HG03064 (cell line): ENCODE data around the gene TRIM43B.
A peak's percentile ranks its signal among the peaks of the same experiment; 100 is the strongest.
"Not testable (repeated sequence)": the region's sequence is repeated elsewhere in the genome, so short reads cannot be mapped to it uniquely, and the experiment has no call there.

Source experiments
- ATAC-seq: cut with Tn5 transposase; IDR thresholded peaks from one replicate; pipeline ENCODE4 v1.9.1; 2021; ENCODE audit warnings: low read depth; ENCODE audit not compliant: unreplicated experiment

Gene TRIM43B

DNA sequence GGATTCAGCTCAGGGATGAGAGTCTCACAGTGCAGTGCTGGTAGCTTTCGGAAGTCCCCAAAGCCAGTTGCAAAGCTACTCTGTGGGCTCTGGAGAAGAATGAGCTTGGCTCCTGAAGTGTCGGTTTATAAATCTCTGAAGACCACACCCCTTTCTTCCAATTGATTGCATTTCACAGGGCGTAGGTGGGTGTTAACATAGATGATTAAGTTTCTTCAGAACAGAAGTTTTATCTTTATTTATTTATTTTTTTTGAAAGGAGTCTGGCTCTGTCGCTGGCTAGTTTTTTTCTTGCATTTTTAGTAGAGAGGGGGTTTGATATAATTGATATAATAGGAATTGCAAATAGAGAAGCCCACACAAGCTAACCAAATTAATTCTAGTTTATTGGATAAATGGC, at the start of gene TRIM43B:
TSS of gene TRIM43B (minus strand) at position 101 of the 400 bp plus-strand sequence. CDS start 2,040 bp downstream, outside the sequence.
- ATAC-seq, result not testable (repeated sequence)

DNA sequence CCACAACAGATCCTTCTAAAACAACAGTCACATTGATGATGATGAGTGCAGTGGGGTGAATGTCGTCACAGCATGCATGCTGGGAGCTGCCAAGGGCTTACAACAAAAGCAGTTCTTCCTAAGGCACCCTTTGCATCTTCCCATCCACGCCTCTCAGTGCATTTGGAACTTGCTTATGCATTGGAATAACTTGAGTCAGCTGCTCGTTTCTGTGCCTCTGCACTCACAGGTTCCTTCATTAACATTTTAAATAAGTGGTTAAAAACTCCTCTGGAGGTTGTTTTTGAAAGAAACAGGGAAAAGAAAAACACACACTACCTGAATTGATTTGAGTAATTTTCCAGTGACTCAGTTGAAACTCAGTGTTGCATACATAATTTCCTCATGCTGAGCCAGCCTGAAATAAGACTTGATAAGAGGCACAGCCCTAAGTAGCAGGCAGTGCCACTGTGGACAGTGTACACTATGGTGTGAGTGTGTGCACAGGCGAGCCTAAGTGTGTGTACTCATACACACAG, 46.8 kb upstream of the TRIM43B start:
- no peak for ATAC-seq

GRCh38 chr2:95530734-95531133, 46.2 kb upstream of the TRIM43B start:
- peak; percentile 58 for ATAC-seq

DNA sequence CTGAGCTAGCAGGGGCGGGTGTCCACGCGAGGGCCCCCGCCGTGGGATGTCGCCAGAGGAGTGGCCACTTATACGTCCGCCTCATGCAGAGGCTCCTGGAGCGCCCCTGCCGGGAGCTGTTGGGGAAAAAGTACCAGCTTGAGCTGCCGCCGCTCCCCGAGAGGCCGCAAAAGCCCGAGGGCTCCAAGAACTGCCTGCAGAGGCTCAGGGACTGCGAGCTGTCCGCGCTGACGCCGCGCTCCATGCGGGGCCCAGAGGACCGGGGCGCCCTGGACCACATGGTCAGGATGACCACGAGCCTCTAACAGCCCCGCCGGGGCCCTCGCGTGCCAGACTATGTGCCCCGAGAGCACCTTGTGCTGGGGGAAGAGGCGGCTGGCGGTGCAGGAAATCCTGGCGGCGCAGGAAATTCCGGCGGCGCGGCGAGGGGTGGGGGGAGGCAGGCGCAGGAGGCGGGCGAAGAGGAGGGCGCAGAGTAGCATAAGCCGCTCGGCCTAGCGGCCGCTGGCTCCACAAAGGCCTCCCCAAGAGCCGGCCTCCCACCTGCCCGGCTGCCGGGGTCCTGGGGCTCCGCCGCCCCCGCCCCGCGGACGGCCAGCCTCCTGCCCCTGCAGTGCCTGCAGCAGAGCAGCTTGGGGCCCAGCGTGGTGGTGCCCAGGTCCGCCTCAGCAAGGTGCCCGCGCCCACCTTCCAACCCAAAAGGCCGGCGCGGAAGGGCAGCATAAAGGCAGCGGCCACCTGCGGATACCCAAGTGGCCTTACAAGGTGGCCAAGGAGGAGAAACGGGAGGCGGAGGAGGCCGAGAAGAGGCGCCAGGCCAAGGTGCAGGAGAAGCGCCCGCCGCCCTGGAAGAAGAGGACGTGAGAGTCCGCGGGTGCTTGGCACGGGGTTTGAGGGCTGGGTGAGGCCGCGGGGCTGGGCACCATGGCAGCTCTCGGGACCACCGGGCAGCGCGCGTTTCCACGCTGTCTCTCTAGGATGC, 42.1 kb upstream of the TRIM43B start:
- ATAC-seq, result peak; percentile 65

DNA sequence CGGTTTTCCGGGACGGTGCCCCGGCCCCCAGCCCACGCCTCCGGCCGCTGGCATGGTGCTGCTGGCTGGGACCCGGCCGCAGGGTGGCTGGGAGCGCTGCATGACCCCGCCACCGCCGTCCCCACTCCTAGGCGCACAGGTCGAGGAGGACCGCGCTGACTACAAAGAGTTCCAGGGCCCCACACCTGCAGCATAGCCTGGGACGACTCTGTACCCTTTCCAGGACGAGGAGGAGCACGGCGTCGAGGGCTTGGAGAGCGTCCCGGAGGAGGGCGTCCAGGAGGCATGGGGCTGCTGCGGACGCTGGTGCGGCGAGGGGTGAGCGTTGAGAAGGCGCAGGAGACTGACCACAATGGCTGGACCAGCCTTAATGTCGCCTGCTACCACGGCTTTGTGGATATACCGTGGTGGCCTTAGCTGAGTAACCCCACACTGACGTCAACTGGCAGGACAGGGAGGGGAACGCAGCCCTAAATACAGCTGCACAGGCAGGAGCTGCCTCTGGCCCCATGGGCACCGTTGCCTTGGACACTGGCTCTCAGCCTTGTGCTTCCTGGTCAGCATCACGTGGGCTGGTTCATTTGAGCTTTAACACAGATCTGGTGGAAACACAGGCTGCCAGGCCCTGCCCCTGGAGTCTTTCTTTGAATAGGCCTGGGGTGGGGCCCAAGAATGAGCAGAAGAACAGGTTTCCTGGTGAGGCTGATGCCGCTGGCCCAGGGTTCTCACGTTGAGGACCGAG, 40.9 kb upstream of the TRIM43B start:
- ATAC-seq, result no peak

- ATAC-seq, result no peak
Measured at GRCh38 chr2:95524195-95524594, 39.6 kb upstream of the TRIM43B start.

DNA sequence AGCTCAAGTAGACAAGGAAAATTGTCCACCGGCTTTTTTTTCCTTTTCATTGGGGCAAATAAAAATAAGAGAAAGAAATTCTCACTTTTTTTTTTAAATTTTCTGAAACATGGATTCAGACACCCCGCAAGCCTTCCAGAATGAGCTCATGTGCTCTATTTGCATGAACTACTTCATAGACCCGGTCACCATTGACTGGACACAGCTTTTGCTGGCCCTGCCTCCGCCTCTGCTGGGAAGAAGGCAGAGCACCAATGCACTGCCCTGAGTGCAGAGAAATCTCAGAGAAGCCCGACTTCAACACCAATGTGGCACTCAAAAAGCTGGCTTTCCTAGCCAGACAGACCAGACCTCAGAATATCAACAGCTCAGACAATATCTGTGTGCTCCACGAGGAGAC, 30.2 kb upstream of the TRIM43B start:
- no peak for ATAC-seq

DNA sequence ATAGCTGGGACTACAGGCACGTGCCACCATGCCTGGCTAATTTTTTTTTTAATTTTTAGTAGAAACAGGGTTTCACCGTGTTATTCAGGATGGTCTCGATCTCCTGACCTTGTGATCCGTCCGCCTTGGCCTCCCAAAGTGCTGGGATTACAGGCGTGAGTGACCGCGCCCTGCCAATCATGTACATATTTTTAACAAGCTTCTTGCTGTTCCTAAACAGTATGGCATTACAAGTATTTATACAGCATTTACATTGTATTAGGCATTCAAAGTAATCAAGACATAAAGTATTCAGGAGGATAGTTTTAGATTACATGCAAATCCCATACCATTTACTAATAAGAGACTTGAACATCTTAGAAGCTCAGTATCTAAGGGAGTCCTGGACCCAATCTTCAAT, 29.7 kb upstream of the TRIM43B start:
- ATAC-seq, result not testable (repeated sequence)

DNA sequence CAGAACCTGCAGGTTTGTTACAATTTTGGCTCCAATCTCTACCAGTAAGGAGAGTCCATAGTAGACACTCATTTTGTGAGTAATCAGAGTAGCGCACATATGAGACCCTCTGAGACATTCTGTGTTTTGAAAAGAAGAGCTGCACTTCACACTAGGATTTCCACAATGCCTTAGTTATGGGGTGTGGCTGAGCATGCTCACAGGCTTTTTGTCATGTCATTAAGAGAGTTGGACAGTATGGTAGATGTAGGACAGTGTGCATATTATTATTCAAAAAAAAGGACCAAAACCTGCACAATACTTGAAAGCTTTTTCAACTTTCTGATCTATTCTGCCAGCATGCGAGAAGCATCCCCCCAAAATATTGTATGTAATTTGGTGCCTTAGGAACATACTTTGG, 24.9 kb upstream of the TRIM43B start:
- no peak for ATAC-seq

- no peak for ATAC-seq
Measured at GRCh38 chr2:95505222-95505621, 20.7 kb upstream of the TRIM43B start.

- ATAC-seq, result no peak
Measured at GRCh38 chr2:95500854-95501253, 16.3 kb upstream of the TRIM43B start.

DNA sequence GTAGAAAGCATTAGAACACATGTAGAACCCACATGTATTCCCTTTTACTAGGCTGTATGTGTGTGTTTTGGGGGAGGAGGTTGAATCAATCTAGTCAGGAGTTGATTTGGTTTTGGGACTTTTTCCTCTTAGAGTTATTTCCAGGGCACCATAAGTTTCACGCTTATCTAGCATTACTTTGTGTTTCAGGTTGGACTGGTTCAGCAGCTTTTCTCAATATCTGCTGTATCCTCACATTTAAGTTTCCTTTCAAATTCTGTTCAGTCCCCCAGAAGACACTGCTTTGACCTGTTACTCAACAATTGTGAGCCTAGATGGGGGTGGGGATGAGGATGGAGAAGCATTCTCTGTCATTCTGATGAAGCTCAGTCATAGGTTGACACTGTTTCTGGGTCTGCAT, 7.5 kb upstream of the TRIM43B start:
- not testable (repeated sequence) for ATAC-seq

DNA sequence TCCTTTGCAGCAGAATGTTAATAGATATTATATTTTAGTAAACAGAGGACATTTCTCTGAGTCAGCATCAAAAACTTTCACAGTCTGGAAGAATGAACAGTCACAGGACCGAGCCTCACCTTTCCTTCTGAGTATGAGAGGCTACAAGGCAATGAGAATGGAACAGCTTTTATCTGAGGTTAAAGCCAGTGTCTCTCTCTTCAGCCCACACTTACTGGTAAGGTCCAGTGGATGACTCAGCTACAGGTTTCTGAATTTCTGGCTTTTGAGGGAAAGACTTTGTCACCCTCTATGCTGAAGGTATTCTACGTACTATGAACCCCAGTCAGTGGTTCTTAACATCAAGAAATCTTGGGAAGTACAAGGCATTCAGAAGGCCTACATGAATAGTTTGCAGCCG, 9.5 kb downstream of the TRIM43B start:
- ATAC-seq, result not testable (repeated sequence)

DNA sequence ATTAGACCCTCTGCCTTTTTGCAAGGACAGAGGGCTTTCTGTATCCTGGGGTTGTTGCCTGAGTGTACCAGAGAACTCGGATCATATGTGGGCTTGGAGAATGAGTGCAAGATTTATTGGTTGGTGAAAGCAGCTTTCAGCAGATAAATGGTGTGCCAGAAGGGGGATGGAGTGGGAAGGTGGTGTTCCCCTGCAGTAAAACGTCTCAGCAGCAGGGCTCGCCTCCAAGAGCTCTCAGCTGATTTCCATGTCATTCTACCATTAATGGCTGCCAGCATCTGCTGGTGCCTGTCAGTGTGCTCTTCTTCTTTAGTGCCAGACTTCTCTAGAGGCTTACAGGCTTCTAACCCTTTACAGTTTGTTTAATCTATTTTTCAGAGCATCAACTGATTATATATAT, 16.6 kb downstream of the TRIM43B start:
- ATAC-seq, result not testable (repeated sequence)

GRCh38 chr2:95466572-95466971, 18.0 kb downstream of the TRIM43B start:
- ATAC-seq, result not testable (repeated sequence)

DNA sequence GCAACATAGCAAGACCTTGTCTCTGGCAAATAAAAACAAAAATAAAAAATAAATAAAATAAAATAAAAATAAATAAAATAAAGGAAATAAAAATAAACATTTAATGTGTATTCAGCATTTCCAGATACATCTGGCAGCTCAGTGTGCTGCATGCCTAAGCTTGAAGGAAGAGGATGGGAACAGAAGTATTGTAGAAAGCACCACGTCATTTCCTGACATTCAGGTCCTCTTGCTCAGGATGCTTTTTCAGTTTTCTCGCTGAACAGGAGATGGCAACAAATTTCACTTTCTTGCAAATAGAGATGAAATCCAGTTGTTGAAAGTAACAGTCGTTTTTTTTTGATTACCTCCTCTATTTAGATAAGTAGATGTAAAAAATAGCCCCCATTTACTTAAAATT, 21.3 kb downstream of the TRIM43B start:
- ATAC-seq, result not testable (repeated sequence)

DNA sequence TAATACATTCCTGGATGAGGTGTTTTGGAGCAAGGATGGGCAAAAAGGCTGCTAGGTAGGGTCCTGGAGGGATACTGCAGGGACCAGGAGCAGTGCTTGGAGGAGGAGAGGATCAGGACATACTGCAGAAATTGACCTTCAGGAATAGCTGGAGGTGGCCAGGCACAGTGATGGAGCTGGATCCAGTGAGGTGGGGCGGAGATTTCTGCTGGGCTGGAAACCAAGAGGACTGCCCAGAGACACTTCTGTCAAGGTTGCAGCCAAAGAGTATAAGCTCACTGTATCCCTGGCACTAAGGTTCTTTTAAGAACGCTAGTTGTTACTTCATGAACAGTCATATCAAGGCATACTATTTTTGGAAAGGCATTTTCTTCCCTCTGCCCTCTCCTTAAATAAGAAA, 39.2 kb downstream of the TRIM43B start:
- not testable (repeated sequence) for ATAC-seq

DNA sequence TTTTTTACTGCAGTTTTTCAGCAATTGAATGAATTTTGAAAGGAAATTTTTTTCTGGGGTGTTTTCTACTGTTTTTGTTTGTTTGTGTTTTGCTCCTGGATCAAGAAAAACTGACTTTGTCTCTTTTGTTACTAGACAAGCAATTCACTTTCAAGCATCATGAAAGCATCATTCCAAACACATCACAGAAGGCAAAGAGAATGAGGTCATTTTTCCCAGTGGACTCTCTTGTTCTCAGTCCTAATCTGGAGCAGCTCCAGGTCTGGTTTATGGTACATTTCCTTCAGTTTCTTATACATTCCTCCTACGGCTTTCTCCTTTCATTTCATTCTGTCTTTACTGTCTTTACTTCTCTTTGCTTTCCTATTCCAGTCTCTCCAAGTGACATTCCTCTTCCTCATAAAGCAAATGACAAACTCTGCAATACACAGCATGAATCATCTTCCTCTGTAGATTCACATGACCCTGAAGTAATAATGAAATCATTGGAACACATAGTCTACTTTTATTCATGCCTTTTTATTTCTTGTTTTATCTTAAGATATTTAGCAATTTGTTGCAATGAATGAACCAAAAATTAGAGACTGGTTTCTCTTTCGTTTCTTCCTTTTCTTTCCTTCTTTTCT, 42.0 kb downstream of the TRIM43B start:
- not testable (repeated sequence) for ATAC-seq

GRCh38 chr2:95435872-95436209, 48.7 kb downstream of the TRIM43B start:
- ATAC-seq, result not testable (repeated sequence)

DNA sequence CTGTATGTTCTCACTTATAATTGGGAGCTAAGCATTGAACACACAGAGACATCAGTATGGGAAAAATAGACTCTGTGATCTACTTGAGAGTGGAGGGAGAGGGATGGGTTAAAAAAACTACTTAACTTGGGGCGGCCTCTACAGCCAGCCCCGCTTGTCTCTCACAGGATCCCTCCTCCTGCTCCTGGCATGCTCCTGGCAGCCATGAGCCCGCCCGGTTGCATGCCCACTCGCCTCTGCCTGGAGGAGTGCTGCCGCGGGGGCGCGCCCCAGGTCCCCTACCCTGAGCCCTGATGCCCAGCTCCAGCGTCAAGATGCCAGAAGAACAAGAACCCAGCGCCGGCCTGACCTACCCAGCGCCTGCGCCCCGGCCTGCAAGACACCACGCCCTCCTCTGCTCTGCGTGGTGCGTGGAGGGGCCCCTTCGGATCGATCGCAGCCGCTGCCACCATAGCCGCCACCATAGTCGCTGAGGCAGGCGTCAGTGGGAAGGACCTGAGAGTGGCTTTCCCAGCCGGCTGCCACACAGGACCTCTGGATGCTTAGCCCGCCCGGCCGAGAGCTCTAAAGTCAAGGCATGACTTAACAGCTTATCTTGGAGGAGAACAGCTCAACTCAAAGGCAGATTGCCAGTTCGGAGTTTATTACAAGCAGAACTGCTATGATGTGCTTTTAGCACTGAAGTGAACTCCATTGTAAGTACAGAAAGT, 49.2 kb downstream of the TRIM43B start:
- ATAC-seq, result not testable (repeated sequence)
